ENCODE measurements around the gene LMTK3.

DNA sequence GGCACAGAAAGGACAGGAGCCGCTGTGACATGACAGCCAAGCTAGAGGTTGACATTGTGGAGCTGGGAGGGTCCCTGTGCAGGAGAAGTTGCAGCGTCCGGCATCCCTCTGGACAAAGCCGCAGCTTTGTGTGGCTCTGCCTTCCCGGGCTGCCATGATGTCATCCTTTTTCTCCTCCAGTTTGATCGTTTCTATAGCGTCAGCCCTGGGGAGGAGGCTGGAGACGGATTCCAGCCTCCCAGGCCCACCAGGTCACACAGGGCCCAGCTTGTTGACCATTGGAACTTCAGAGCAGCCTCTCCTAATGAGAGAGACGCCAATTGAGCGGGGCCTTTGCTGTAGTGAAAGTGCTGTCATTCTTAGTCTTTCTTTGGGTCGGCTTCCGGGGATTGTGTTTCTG lies 60.0 kb downstream of the LMTK3 start:
- TF ChIP-seq, protein P1, sequence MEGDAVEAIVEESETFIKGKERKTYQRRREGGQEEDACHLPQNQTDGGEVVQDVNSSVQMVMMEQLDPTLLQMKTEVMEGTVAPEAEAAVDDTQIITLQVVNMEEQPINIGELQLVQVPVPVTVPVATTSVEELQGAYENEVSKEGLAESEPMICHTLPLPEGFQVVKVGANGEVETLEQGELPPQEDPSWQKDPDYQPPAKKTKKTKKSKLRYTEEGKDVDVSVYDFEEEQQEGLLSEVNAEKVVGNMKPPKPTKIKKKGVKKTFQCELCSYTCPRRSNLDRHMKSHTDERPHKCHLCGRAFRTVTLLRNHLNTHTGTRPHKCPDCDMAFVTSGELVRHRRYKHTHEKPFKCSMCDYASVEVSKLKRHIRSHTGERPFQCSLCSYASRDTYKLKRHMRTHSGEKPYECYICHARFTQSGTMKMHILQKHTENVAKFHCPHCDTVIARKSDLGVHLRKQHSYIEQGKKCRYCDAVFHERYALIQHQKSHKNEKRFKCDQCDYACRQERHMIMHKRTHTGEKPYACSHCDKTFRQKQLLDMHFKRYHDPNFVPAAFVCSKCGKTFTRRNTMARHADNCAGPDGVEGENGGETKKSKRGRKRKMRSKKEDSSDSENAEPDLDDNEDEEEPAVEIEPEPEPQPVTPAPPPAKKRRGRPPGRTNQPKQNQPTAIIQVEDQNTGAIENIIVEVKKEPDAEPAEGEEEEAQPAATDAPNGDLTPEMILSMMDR (IDR thresholded peaks at IDR 0.05): no peak
- no peak for TF ChIP-seq POLR2A (IDR thresholded peaks at IDR 0.05)
